Measurements from ENCODE around the gene EPHA3. TPM values are rescaled to one million over a fixed set of nuclear protein-coding genes. Genes with fewer than 3 reads are reported as not detected.

EPHA3 gene
- total RNA-seq, 1 donor: 10.9 TPM

- H3K9me3 ChIP-seq (ENCODE audit: low read depth, low read length): no peaks in the 10 kb centered on the region
- H3K4me2 ChIP-seq (ENCODE audit: insufficient read depth, low read length): no peak overlapping the region
- no peak for DNase-seq (ENCODE audit: insufficient read length, low spot score, missing footprints)
Observed at GRCh38 chr3:89264037-89264560, 156.7 kb downstream of the EPHA3 start.

DNA sequence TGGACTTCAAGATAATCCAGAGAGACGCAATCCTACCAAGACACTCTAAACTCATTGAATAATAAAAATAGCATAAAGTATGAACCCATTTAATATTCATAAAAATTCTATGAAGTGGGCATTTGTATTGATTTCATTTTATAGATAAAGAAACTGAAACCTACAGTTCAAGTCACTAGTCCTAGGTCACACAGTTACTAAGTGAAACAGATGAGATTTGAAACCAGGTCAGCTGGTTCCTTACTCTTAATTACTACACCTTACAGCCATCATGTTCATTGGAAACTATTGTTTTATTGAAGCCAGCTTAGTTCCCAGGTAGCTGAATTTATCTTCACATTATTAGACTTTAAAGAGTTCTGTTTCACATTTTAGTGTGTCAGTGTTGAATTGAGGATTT, 158.7 kb downstream of the EPHA3 start:
- no peaks in the 10 kb centered on the region for H4K20me1 ChIP-seq (ENCODE audit: insufficient read depth, low read length)
- H3K27me3 ChIP-seq (ENCODE audit: insufficient read depth, low read length): no peaks in the 10 kb centered on the region
- DNase-seq (ENCODE audit: insufficient read length, low spot score, missing footprints): no peak
- no peak overlapping the region for H3K4me3 ChIP-seq (ENCODE audit: insufficient read depth, low read length)
- H3K79me2 ChIP-seq (ENCODE audit: insufficient read depth, low read length): no peaks in the 10 kb centered on the region
- no peak overlapping the region for H3K4me2 ChIP-seq (ENCODE audit: insufficient read depth, low read length)
- no peak for TF ChIP-seq CTCF (IDR thresholded peaks at IDR 0.05; ENCODE audit: extremely low read depth, low read depth, low read length)
- H3K36me3 ChIP-seq (ENCODE audit: insufficient read depth, low read length): no peaks in the 10 kb centered on the region
- no peaks in the 10 kb centered on the region for H3K9me3 ChIP-seq (ENCODE audit: low read depth, low read length)
- H2AFZ ChIP-seq (ENCODE audit: low read length): no peak overlapping the region
- no peaks in the 10 kb centered on the region for H3K4me1 ChIP-seq (ENCODE audit: insufficient read depth, low read length)
- no peak overlapping the region for H3K27ac ChIP-seq (ENCODE audit: low read depth, low read length)

More at GRCh38 chr3:89264037-89264560, 156.7 kb downstream of the EPHA3 start:
- Histone ChIP-seq H4K20me1 (ENCODE audit: insufficient read depth, low read length) (no peaks in the 10 kb centered on the region), H3K36me3 (ENCODE audit: insufficient read depth, low read length) (no peaks in the 10 kb centered on the region), H3K79me2 (ENCODE audit: insufficient read depth, low read length) (no peaks in the 10 kb centered on the region), H3K4me1 (ENCODE audit: insufficient read depth, low read length) (no peaks in the 10 kb centered on the region), H3K27ac (ENCODE audit: low read depth, low read length) (no peak overlapping the region), H3K4me3 (ENCODE audit: insufficient read depth, low read length) (no peak overlapping the region), H3K27me3 (ENCODE audit: insufficient read depth, low read length) (no peaks in the 10 kb centered on the region), H2AFZ (ENCODE audit: low read length) (no peak overlapping the region)
- no peak for TF ChIP-seq CTCF (IDR thresholded peaks at IDR 0.05; ENCODE audit: extremely low read depth, low read depth, low read length)

DNA sequence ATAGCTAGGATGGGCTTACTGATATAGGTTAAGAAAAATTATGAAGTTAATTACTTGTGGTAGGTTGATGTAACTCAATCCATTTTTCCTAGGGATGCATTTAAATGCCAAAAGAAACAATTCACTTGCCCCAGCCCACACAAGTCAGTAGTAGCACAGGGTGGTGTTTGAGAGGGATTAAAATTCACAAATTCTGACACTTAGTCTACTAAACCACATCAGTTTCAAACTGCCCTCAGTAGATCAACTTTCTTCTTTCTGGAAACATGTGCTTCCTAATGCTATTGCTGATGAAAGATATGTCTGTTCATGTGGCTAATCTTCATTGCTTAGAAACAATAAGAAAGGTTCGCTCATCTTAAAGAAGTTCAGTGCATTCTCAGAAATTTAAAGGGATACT, 160.6 kb downstream of the EPHA3 start:
- Histone ChIP-seq H3K27ac (ENCODE audit: low read depth, low read length) (no peak overlapping the region), H3K36me3 (ENCODE audit: insufficient read depth, low read length) (no peaks in the 10 kb centered on the region), H3K9me3 (ENCODE audit: low read depth, low read length) (no peaks in the 10 kb centered on the region), H3K79me2 (ENCODE audit: insufficient read depth, low read length) (no peaks in the 10 kb centered on the region), H3K4me3 (ENCODE audit: insufficient read depth, low read length) (no peak overlapping the region), H3K4me2 (ENCODE audit: insufficient read depth, low read length) (no peak overlapping the region), H3K27me3 (ENCODE audit: insufficient read depth, low read length) (no peaks in the 10 kb centered on the region), H3K4me1 (ENCODE audit: insufficient read depth, low read length) (no peaks in the 10 kb centered on the region), H4K20me1 (ENCODE audit: insufficient read depth, low read length) (no peaks in the 10 kb centered on the region), H2AFZ (ENCODE audit: low read length) (no peak overlapping the region)
- no peak for DNase-seq (ENCODE audit: insufficient read length, low spot score, missing footprints)
- no peak for TF ChIP-seq CTCF (IDR thresholded peaks at IDR 0.05; ENCODE audit: extremely low read depth, low read depth, low read length)

GRCh38 chr3:89270201-89270600, 162.8 kb downstream of the EPHA3 start:
- Histone ChIP-seq H3K4me2 (ENCODE audit: insufficient read depth, low read length) (no peak overlapping the region), H3K27ac (ENCODE audit: low read depth, low read length) (no peak overlapping the region), H3K79me2 (ENCODE audit: insufficient read depth, low read length) (no peaks in the 10 kb centered on the region), H2AFZ (ENCODE audit: low read length) (no peak overlapping the region), H3K4me1 (ENCODE audit: insufficient read depth, low read length) (no peaks in the 10 kb centered on the region), H3K4me3 (ENCODE audit: insufficient read depth, low read length) (no peak overlapping the region), H3K9me3 (ENCODE audit: low read depth, low read length) (no peaks in the 10 kb centered on the region), H4K20me1 (ENCODE audit: insufficient read depth, low read length) (no peaks in the 10 kb centered on the region), H3K27me3 (ENCODE audit: insufficient read depth, low read length) (no peaks in the 10 kb centered on the region), H3K36me3 (ENCODE audit: insufficient read depth, low read length) (no peaks in the 10 kb centered on the region)
- TF ChIP-seq CTCF (IDR thresholded peaks at IDR 0.05; ENCODE audit: extremely low read depth, low read depth, low read length): no peak
- no peak for DNase-seq (ENCODE audit: insufficient read length, low spot score, missing footprints)

All from osteoblast (primary cell).